ENCODE results near the gene CLCA2.

DNA sequence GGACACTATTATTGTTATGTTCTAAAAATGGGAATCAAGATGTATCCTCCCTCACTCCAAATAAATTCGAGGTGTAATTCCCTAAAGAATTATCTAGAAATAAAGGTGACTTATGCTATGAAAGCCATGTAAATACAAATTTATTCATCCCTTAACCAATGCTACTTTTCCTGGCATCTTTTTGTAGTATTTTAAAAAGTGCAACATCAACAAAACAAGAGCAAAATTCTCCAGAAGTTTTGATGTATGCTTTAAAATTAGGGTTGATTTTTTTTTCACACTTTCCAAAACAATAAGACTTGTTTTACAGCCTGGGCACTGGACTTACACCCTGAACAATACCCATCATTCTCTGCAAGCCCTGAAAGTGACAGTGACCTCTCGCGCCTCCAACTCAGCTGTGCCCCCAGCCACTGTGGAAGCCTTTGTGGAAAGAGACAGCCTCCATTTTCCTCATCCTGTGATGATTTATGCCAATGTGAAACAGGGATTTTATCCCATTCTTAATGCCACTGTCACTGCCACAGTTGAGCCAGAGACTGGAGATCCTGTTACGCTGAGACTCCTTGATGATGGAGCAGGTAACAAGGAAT, 23.3 kb downstream of the CLCA2 start:
- TF ChIP-seq, protein P1, sequence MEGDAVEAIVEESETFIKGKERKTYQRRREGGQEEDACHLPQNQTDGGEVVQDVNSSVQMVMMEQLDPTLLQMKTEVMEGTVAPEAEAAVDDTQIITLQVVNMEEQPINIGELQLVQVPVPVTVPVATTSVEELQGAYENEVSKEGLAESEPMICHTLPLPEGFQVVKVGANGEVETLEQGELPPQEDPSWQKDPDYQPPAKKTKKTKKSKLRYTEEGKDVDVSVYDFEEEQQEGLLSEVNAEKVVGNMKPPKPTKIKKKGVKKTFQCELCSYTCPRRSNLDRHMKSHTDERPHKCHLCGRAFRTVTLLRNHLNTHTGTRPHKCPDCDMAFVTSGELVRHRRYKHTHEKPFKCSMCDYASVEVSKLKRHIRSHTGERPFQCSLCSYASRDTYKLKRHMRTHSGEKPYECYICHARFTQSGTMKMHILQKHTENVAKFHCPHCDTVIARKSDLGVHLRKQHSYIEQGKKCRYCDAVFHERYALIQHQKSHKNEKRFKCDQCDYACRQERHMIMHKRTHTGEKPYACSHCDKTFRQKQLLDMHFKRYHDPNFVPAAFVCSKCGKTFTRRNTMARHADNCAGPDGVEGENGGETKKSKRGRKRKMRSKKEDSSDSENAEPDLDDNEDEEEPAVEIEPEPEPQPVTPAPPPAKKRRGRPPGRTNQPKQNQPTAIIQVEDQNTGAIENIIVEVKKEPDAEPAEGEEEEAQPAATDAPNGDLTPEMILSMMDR (conservative IDR thresholded peaks at IDR 0.05; ENCODE audit: low read depth in 2 of 2) = no peak
- TF ChIP-seq, protein P2, sequence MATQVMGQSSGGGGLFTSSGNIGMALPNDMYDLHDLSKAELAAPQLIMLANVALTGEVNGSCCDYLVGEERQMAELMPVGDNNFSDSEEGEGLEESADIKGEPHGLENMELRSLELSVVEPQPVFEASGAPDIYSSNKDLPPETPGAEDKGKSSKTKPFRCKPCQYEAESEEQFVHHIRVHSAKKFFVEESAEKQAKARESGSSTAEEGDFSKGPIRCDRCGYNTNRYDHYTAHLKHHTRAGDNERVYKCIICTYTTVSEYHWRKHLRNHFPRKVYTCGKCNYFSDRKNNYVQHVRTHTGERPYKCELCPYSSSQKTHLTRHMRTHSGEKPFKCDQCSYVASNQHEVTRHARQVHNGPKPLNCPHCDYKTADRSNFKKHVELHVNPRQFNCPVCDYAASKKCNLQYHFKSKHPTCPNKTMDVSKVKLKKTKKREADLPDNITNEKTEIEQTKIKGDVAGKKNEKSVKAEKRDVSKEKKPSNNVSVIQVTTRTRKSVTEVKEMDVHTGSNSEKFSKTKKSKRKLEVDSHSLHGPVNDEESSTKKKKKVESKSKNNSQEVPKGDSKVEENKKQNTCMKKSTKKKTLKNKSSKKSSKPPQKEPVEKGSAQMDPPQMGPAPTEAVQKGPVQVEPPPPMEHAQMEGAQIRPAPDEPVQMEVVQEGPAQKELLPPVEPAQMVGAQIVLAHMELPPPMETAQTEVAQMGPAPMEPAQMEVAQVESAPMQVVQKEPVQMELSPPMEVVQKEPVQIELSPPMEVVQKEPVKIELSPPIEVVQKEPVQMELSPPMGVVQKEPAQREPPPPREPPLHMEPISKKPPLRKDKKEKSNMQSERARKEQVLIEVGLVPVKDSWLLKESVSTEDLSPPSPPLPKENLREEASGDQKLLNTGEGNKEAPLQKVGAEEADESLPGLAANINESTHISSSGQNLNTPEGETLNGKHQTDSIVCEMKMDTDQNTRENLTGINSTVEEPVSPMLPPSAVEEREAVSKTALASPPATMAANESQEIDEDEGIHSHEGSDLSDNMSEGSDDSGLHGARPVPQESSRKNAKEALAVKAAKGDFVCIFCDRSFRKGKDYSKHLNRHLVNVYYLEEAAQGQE (IDR thresholded peaks at IDR 0.05; ENCODE audit: unreplicated experiment) = no peak
- TF ChIP-seq EZH2phosphoT487 (IDR thresholded peaks at IDR 0.05; ENCODE audit: unreplicated experiment) = no peak
- no peak for TF ChIP-seq EZH2 (IDR thresholded peaks at IDR 0.05; ENCODE audit: low read depth, unreplicated experiment)
- TF ChIP-seq POLR2AphosphoS5 (IDR thresholded peaks at IDR 0.05; ENCODE audit: low read depth) = no peak
- no peak for TF ChIP-seq CREB1 (CRISPR knock-in tag; IDR thresholded peaks at IDR 0.05; ENCODE audit: low read depth)
- TF ChIP-seq, protein P3, sequence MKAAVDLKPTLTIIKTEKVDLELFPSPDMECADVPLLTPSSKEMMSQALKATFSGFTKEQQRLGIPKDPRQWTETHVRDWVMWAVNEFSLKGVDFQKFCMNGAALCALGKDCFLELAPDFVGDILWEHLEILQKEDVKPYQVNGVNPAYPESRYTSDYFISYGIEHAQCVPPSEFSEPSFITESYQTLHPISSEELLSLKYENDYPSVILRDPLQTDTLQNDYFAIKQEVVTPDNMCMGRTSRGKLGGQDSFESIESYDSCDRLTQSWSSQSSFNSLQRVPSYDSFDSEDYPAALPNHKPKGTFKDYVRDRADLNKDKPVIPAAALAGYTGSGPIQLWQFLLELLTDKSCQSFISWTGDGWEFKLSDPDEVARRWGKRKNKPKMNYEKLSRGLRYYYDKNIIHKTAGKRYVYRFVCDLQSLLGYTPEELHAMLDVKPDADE (IDR thresholded peaks at IDR 0.05) = no peak
- TF ChIP-seq, protein P4, sequence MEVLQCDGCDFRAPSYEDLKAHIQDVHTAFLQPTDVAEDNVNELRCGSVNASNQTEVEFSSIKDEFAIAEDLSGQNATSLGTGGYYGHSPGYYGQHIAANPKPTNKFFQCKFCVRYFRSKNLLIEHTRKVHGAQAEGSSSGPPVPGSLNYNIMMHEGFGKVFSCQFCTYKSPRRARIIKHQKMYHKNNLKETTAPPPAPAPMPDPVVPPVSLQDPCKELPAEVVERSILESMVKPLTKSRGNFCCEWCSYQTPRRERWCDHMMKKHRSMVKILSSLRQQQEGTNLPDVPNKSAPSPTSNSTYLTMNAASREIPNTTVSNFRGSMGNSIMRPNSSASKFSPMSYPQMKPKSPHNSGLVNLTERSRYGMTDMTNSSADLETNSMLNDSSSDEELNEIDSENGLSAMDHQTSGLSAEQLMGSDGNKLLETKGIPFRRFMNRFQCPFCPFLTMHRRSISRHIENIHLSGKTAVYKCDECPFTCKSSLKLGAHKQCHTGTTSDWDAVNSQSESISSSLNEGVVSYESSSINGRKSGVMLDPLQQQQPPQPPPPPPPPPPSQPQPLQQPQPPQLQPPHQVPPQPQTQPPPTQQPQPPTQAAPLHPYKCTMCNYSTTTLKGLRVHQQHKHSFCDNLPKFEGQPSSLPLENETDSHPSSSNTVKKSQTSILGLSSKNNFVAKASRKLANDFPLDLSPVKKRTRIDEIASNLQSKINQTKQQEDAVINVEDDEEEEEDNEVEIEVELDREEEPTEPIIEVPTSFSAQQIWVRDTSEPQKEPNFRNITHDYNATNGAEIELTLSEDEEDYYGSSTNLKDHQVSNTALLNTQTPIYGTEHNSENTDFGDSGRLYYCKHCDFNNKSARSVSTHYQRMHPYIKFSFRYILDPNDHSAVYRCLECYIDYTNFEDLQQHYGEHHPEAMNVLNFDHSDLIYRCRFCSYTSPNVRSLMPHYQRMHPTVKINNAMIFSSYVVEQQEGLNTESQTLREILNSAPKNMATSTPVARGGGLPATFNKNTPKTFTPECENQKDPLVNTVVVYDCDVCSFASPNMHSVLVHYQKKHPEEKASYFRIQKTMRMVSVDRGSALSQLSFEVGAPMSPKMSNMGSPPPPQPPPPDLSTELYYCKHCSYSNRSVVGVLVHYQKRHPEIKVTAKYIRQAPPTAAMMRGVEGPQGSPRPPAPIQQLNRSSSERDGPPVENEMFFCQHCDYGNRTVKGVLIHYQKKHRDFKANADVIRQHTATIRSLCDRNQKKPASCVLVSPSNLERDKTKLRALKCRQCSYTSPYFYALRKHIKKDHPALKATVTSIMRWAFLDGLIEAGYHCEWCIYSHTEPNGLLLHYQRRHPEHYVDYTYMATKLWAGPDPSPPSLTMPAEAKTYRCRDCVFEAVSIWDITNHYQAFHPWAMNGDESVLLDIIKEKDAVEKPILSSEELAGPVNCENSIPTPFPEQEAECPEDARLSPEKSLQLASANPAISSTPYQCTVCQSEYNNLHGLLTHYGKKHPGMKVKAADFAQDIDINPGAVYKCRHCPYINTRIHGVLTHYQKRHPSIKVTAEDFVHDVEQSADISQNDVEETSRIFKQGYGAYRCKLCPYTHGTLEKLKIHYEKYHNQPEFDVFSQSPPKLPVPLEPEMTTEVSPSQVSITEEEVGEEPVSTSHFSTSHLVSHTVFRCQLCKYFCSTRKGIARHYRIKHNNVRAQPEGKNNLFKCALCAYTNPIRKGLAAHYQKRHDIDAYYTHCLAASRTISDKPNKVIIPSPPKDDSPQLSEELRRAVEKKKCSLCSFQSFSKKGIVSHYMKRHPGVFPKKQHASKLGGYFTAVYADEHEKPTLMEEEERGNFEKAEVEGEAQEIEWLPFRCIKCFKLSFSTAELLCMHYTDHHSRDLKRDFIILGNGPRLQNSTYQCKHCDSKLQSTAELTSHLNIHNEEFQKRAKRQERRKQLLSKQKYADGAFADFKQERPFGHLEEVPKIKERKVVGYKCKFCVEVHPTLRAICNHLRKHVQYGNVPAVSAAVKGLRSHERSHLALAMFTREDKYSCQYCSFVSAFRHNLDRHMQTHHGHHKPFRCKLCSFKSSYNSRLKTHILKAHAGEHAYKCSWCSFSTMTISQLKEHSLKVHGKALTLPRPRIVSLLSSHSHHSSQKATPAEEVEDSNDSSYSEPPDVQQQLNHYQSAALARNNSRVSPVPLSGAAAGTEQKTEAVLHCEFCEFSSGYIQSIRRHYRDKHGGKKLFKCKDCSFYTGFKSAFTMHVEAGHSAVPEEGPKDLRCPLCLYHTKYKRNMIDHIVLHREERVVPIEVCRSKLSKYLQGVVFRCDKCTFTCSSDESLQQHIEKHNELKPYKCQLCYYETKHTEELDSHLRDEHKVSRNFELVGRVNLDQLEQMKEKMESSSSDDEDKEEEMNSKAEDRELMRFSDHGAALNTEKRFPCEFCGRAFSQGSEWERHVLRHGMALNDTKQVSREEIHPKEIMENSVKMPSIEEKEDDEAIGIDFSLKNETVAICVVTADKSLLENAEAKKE (CRISPR knock-in tag; IDR thresholded peaks at IDR 0.05) = no peak
- TF ChIP-seq JUNB (IDR thresholded peaks at IDR 0.05; ENCODE audit: unreplicated experiment) = no peak
- no peak for TF ChIP-seq STAT1 (IDR thresholded peaks at IDR 0.05; ENCODE audit: unreplicated experiment)
- no peak for TF ChIP-seq ZNF114 (CRISPR knock-in tag; IDR thresholded peaks at IDR 0.05)
- TF ChIP-seq ZNF331 (CRISPR knock-in tag; IDR thresholded peaks at IDR 0.05; ENCODE audit: low read depth) = no peak
- no peak for TF ChIP-seq NANOG (IDR thresholded peaks at IDR 0.05; ENCODE audit: borderline replicate concordance)

Data from GM23338 (cell line).